B cell (primary cell): ENCODE results near the gene CDYL. TPM values are rescaled to one million over a fixed set of nuclear protein-coding genes. Genes with fewer than 3 reads are reported as not detected.

ENCODE experiments used
- ATAC-seq: fragments of 200-7000 bp; cut with Tn5 transposase; one replicate; pipeline ENCODE4 v1.10.0; 2021; ENCODE audit warnings: low read depth, mild to moderate bottlenecking, moderate number of reproducible peaks, moderate library complexity
- CTCF ChIA-PET: fragments of 350-600 bp; sonication (Branson Sonifier 250); formaldehyde crosslinking; loops from one replicate; lab custom pipeline; 2021; ENCODE audit warnings: antibody characterized with exemption, inconsistent platforms; lab: Charles Lee
- POLR2A ChIA-PET: fragments of 350-600 bp; sonication (Branson Sonifier 250); formaldehyde crosslinking; loops from one replicate; lab custom pipeline; 2021; ENCODE audit warnings: antibody characterized with exemption; lab: Charles Lee
- DNase-seq: peaks from one replicate; pipeline ENCODE4 v3.0.0; 2013
- H2AFZ ChIP-seq: 2 replicates; pipeline ENCODE4 v1.6.1; 2012; ENCODE audit warnings: mild to moderate bottlenecking, low read depth, low read length; ENCODE audit not compliant: insufficient read depth, poor library complexity, severe bottlenecking
- H3K27ac ChIP-seq, 2 donors: 1 replicate in 1 of 2; 2 replicates in 1 of 2; pipeline ENCODE4 v1.5.1; 2012 to 2013; ENCODE audit warnings: low read length in 2 of 2, mild to moderate bottlenecking in 2 of 2, moderate library complexity in 1 of 2
- H3K27me3 ChIP-seq, 4 experiments: fragments of 200-600 bp in 1 of 4; sonication (generic) in 1 of 4; replicated peaks in 1 of 4; 1 replicate in 2 of 4; 2 replicates in 2 of 4; pipeline versions ENCODE4 v1.6.1 to v1.7.0; 2013 to 2016; ENCODE audit warnings: low read length in 3 of 4, mild to moderate bottlenecking in 2 of 4, mixed read lengths in 1 of 4, moderate library complexity in 1 of 4; ENCODE audit not compliant: insufficient read depth in 4 of 4, control insufficient read depth in 3 of 4; ENCODE audit errors: control extremely low read depth in 1 of 4
- H3K36me3 ChIP-seq, 2 experiments: replicated peaks in 1 of 2; 1 replicate in 1 of 2; 2 replicates in 1 of 2; pipeline versions ENCODE4 v1.6.1 to v1.7.1; 2013; ENCODE audit warnings: low read length in 1 of 2; ENCODE audit not compliant: insufficient read depth in 2 of 2, control insufficient read depth in 1 of 2; ENCODE audit errors: control extremely low read depth in 1 of 2, extremely low read depth in 1 of 2
- H3K4me1 ChIP-seq, 2 donors: fragments of 200-600 bp in 1 of 2; sonication (generic) in 1 of 2; 1 replicate in 1 of 2; 2 replicates in 1 of 2; pipeline versions ENCODE4 v1.5.1 to v1.6.1; 2013 to 2017; ENCODE audit warnings: low read length in 2 of 2; ENCODE audit not compliant: control insufficient read depth in 2 of 2, insufficient read depth in 2 of 2
- H3K4me2 ChIP-seq: replicated peaks from 2 replicates; pipeline ENCODE3; 2012; ENCODE audit warnings: mild to moderate bottlenecking, low read depth, low read length; ENCODE audit not compliant: poor library complexity, severe bottlenecking
- H3K4me3 ChIP-seq, 5 experiments: fragments of 200-600 bp in 1 of 5; sonication (generic) in 1 of 5; 1 replicate in 3 of 5; 2 replicates in 2 of 5; pipeline versions ENCODE4 v1.5.1 to v1.7.0; 2011 to 2016; ENCODE audit warnings: low read length in 4 of 5, mild to moderate bottlenecking in 4 of 5, low read depth in 2 of 5, control low read depth in 1 of 5, moderate library complexity in 1 of 5; ENCODE audit not compliant: insufficient read depth in 1 of 5; ENCODE audit errors: control extremely low read depth in 1 of 5, extremely low read depth in 1 of 5
- H3K79me2 ChIP-seq: fragments of 200-600 bp; sonication (generic); one replicate; pipeline ENCODE4 v1.6.0; 2016; ENCODE audit warnings: low read length; ENCODE audit not compliant: control insufficient read depth, insufficient read depth
- H3K9ac ChIP-seq: fragments of 200-600 bp; sonication (generic); 2 replicates; pipeline ENCODE4 v1.6.1; 2017; ENCODE audit warnings: mild to moderate bottlenecking, low read length, moderate library complexity
- H3K9me3 ChIP-seq, 3 donors: one replicate each; pipeline versions ENCODE4 v1.6.1 to v1.7.1; 2013; ENCODE audit warnings: low read length in 2 of 3; ENCODE audit not compliant: control insufficient read depth in 2 of 3, insufficient read depth in 1 of 3; ENCODE audit errors: control extremely low read depth in 1 of 3
- H4K20me1 ChIP-seq: 2 replicates; pipeline ENCODE4 v1.6.0; 2012; ENCODE audit warnings: mild to moderate bottlenecking, low read length; ENCODE audit not compliant: insufficient read depth, control insufficient read depth, poor library complexity, severe bottlenecking
- H3K27ac Mint-ChIP-seq: one replicate; pipeline ENCODE4 v1.8.0; 2021; ENCODE audit warnings: mixed read lengths
- H3K27me3 Mint-ChIP-seq: one replicate; pipeline ENCODE4 v1.8.0; 2021; ENCODE audit warnings: mixed read lengths
- H3K4me1 Mint-ChIP-seq: one replicate; pipeline ENCODE4 v1.8.0; 2021; ENCODE audit warnings: mixed read lengths
- H3K4me3 Mint-ChIP-seq: one replicate; pipeline ENCODE4 v1.8.0; 2021; ENCODE audit warnings: mixed read lengths
- H3K9me3 Mint-ChIP-seq: one replicate; pipeline ENCODE4 v1.8.0; 2022; ENCODE audit warnings: mixed read lengths; ENCODE audit not compliant: insufficient read depth
- EZH2 ChIP-seq: IDR thresholded peaks from 2 replicates; pipeline ENCODE4 v1.6.1; 2012; ENCODE audit warnings: borderline replicate concordance, low read depth, mild to moderate bottlenecking, moderate library complexity, low read length; ENCODE audit not compliant: insufficient read depth, poor library complexity, severe bottlenecking
- WGBS: methylation state at CpG from one replicate; pipeline ENCODE4 v1.1.5; 2013; ENCODE audit warnings: missing lambda C conversion rate; ENCODE audit not compliant: insufficient coverage; 5-methylcytosine and 5-hydroxymethylcytosine counted together
- intact Hi-C: fragments of 100-400 bp; cut with micrococcal nuclease; formaldehyde crosslinking; loops from one replicate; pipeline ENCODE4 v1.10.0; 2022
- polyA plus RNA-seq: library from polyadenylated mRNA; depleted of rRNA; stranded (reverse); fragments of >200 nt; gene quantifications from 2 replicates; pipeline ENCODE4 v1.2.3, GENCODE V29; 2012
- total RNA-seq, 2 donors: library from RNA; stranded (reverse); fragments of 120-200 nt in 1 of 2; gene quantifications; 1 replicate in 1 of 2; 2 replicates in 1 of 2; pipeline versions ENCODE4 v1.2.3 to v1.2.4, GENCODE V29; 2013 to 2022
- TF ChIP-seq, protein P1 (sequence below): fragments of 200-600 bp; IDR thresholded peaks from one replicate; pipeline ENCODE4 v1.8.0; 2022; ENCODE audit warnings: antibody characterized with exemption, mild to moderate bottlenecking

Gene CDYL
- total and polyA plus RNA-seq, 2 donors (not counting 1 experiment from before 2014, with no cell fraction given) = 15.6 to 63.0 TPM

DNA sequence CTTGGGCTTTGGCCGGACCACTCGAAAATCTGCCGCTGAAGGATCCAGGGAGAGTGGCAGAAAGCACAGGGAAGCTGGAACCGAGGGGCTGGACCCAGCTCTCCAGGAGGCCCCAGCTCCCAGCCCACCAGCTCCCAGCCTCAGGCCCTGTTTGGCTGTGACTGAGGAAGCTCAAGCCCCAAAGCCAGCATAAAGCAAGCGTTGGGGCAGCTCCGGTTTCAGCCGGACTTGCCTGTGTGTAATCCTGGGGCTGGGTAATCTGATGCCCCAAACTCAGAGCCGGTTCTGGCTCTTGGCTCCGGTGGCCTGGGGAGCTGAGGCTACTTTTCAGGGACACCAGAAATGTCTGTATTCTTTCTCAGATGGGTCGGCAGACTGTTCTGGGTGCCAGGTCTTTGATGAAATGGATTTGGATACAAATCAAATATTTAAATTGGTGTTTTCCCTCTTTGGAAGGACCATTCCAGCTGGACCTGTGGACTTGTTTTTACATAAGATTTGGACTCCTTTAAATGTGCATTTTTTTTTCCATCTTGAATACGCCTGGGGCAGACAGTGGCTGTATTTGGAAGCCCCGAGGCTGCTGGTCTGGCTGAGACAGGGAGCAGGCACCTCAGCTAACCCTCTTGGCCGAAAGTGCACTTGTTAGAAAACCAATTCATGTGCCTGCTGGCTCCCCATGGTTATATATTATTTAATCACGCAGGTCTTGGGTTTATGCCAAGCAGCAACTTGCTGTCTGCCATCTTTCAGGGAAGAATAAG lies 198.0 kb downstream of the CDYL start:
- no peaks in the 10 kb centered on the region for H3K79me2 ChIP-seq
- POLR2A ChIA-PET = no interaction called here
- H3K9me3 ChIP-seq = peaks cover 0 to 11% (median 3%) of the 10 kb centered on the region in 3 donors
- TF ChIP-seq, protein P1, sequence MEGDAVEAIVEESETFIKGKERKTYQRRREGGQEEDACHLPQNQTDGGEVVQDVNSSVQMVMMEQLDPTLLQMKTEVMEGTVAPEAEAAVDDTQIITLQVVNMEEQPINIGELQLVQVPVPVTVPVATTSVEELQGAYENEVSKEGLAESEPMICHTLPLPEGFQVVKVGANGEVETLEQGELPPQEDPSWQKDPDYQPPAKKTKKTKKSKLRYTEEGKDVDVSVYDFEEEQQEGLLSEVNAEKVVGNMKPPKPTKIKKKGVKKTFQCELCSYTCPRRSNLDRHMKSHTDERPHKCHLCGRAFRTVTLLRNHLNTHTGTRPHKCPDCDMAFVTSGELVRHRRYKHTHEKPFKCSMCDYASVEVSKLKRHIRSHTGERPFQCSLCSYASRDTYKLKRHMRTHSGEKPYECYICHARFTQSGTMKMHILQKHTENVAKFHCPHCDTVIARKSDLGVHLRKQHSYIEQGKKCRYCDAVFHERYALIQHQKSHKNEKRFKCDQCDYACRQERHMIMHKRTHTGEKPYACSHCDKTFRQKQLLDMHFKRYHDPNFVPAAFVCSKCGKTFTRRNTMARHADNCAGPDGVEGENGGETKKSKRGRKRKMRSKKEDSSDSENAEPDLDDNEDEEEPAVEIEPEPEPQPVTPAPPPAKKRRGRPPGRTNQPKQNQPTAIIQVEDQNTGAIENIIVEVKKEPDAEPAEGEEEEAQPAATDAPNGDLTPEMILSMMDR = no peak
- no peak for TF ChIP-seq EZH2
- no peak for DNase-seq
- Mint-ChIP-seq H3K27me3 (peaks cover 14% of the 10 kb centered on the region), H3K9me3 (peaks cover 3% of the 10 kb centered on the region), H3K27ac (no peak overlapping the region), H3K4me1 (no peaks in the 10 kb centered on the region), H3K4me3 (no peak overlapping the region)
- no peaks in the 10 kb centered on the region for H3K4me1 ChIP-seq
- H3K27me3 ChIP-seq = peaks cover 0 to 3% (median 0%) of the 10 kb centered on the region in 4 experiments
- H3K4me2 ChIP-seq = no peak overlapping the region
- intact Hi-C loops = no loop called here
- no peak for ATAC-seq
- CTCF ChIA-PET = interaction anchor here (0.9 kb wide), 1 partner anchor 978 kb away, joined by 3 read pairs; no protein-coding TSS in a partner anchor
- H3K4me3 ChIP-seq = no peak overlapping the region
- no peak overlapping the region for H3K27ac ChIP-seq
- H4K20me1 ChIP-seq = no peaks in the 10 kb centered on the region
- H2AFZ ChIP-seq = no peak overlapping the region
- 91% methylated on average over 13 of the region's 14 CpGs for WGBS
- no peaks in the 10 kb centered on the region for H3K36me3 ChIP-seq
- H3K9ac ChIP-seq = no peak overlapping the region

GRCh38 chr6:4974962-4975361 lies 198.8 kb downstream of the CDYL start:
- TF ChIP-seq EZH2 = no peak
- TF ChIP-seq, protein P1 = no peak
- peaks cover 16% of the 10 kb centered on the region for H3K27me3 Mint-ChIP-seq
- WGBS = 94% methylated on average over 4 of the region's 8 CpGs
- peaks cover 0 to 3% (median 0%) of the 10 kb centered on the region in 4 experiments for H3K27me3 ChIP-seq
- ChIA-PET CTCF (no interaction called here), POLR2A (no interaction called here)
- H3K9me3 Mint-ChIP-seq = peaks cover 8% of the 10 kb centered on the region
- H2AFZ ChIP-seq = no peak overlapping the region
- no peaks in the 10 kb centered on the region for H4K20me1 ChIP-seq
- no peaks in the 10 kb centered on the region for H3K4me1 ChIP-seq
- no peak overlapping the region for H3K27ac Mint-ChIP-seq
- H3K36me3 ChIP-seq = no peaks in the 10 kb centered on the region
- no peak overlapping the region for H3K4me3 ChIP-seq
- no peaks in the 10 kb centered on the region for H3K4me1 Mint-ChIP-seq
- peaks cover 2 to 15% (median 10%) of the 10 kb centered on the region in 3 donors for H3K9me3 ChIP-seq
- intact Hi-C loops = no loop called here
- H3K9ac ChIP-seq = no peak overlapping the region
- H3K27ac ChIP-seq = no peak overlapping the region
- no peaks in the 10 kb centered on the region for H3K79me2 ChIP-seq
- ATAC-seq (no peak), DNase-seq (no peak)
- H3K4me2 ChIP-seq = no peak overlapping the region
- no peak overlapping the region for H3K4me3 Mint-ChIP-seq
